Stimulated activated naive B cell treated with anti-CD40 and anti-IgM and Interleukin-4, amounts not matched to agents 10 μg/mL and 1 μg/mL and 100 μg/mL, for 72 hours (primary cell): ENCODE data around the gene CLCN4.

Experiments
- ATAC-seq, 2 donors: fragments of 150-1000 bp; cut with Tn5 transposase; replicated peaks; 2 replicates each; pipeline ENCODE4 v1.10.0; 2021; ENCODE audit warnings: moderate library complexity in 1 of 2
- DNase-seq: peaks from one replicate; pipeline ENCODE4 v3.0.0; 2021
- H3K27ac Mint-ChIP-seq: one replicate; pipeline ENCODE4 v1.8.0; 2022; ENCODE audit warnings: mild to moderate bottlenecking, mixed read lengths
- H3K27me3 Mint-ChIP-seq, 2 donors: one replicate each; pipeline ENCODE4 v1.8.0; 2022; ENCODE audit warnings: mixed read lengths in 2 of 2
- H3K36me3 Mint-ChIP-seq, 2 donors: one replicate each; pipeline ENCODE4 v1.8.0; 2022; ENCODE audit warnings: mixed read lengths in 2 of 2, mild to moderate bottlenecking in 1 of 2
- H3K4me1 Mint-ChIP-seq, 2 donors: one replicate each; pipeline ENCODE4 v1.8.0; 2022; ENCODE audit warnings: mixed read lengths in 2 of 2, mild to moderate bottlenecking in 1 of 2
- H3K4me3 Mint-ChIP-seq, 2 donors: one replicate each; pipeline ENCODE4 v1.8.0; 2022; ENCODE audit warnings: mild to moderate bottlenecking in 2 of 2, mixed read lengths in 2 of 2, moderate library complexity in 1 of 2
- H3K9me3 Mint-ChIP-seq, 2 donors: one replicate each; pipeline ENCODE4 v1.8.0; 2022; ENCODE audit warnings: mixed read lengths in 2 of 2, mild to moderate bottlenecking in 1 of 2

The CLCN4 gene

GRCh38 chrX:10165580-10166247, 8.9 kb downstream of the CLCN4 start:
- Mint-ChIP-seq H3K4me3 (peak overlapping the region; percentile 45 to 66), H3K27ac (peak overlapping the region; percentile 93), H3K27me3 (peaks cover 0 to 5% of the 10 kb centered on the region in 2 donors), H3K4me1 (peaks cover 37 to 77% of the 10 kb centered on the region in 2 donors), H3K36me3 (peaks cover 27 to 40% of the 10 kb centered on the region in 2 donors), H3K9me3 (no peaks in the 10 kb centered on the region)
- ATAC-seq (peak; percentile 73 to 74), DNase-seq (peak; percentile 40)

- Mint-ChIP-seq H3K4me1 (peaks cover 36 to 77% of the 10 kb centered on the region in 2 donors), H3K27ac (peak overlapping the region; percentile 93), H3K36me3 (peaks cover 22 to 36% of the 10 kb centered on the region in 2 donors), H3K4me3 (peak overlapping the region in 1 of 2 donors; percentile 30), H3K27me3 (no peaks in the 10 kb centered on the region), H3K9me3 (no peaks in the 10 kb centered on the region)
- no peak for DNase-seq
- ATAC-seq = peak; percentile 28 to 32
Measured at GRCh38 chrX:10166248-10166716, 9.5 kb downstream of the CLCN4 start.

GRCh38 chrX:10166731-10167151, 10.0 kb downstream of the CLCN4 start:
- ATAC-seq = peak; percentile 17 to 23
- DNase-seq = no peak
- Mint-ChIP-seq H3K4me1 (peaks cover 40 to 78% of the 10 kb centered on the region in 2 donors), H3K9me3 (no peaks in the 10 kb centered on the region), H3K36me3 (peaks cover 23 to 37% of the 10 kb centered on the region in 2 donors), H3K27me3 (no peaks in the 10 kb centered on the region), H3K4me3 (no peak overlapping the region), H3K27ac (peak overlapping the region; percentile 93)

- Mint-ChIP-seq H3K4me1 (peaks cover 45 to 75% of the 10 kb centered on the region in 2 donors), H3K9me3 (no peaks in the 10 kb centered on the region), H3K4me3 (no peak overlapping the region), H3K27me3 (peaks cover 0 to 4% of the 10 kb centered on the region in 2 donors), H3K36me3 (peaks cover 18 to 36% of the 10 kb centered on the region in 2 donors), H3K27ac (peak overlapping the region; percentile 93)
- ATAC-seq (peak; percentile 19 to 41), DNase-seq (no peak)
Measured at GRCh38 chrX:10167573-10167972, 10.8 kb downstream of the CLCN4 start.

GRCh38 chrX:10168226-10168625, 11.5 kb downstream of the CLCN4 start:
- Mint-ChIP-seq H3K4me3 (no peak overlapping the region), H3K9me3 (no peaks in the 10 kb centered on the region)

GRCh38 chrX:10169175-10169574, 12.4 kb downstream of the CLCN4 start:
- Mint-ChIP-seq H3K4me3 (no peak overlapping the region), H3K27me3 (peaks cover 0 to 8% of the 10 kb centered on the region in 2 donors), H3K27ac (no peak overlapping the region), H3K36me3 (peaks cover 23 to 39% of the 10 kb centered on the region in 2 donors), H3K9me3 (no peaks in the 10 kb centered on the region), H3K4me1 (peaks cover 40 to 74% of the 10 kb centered on the region in 2 donors)
- ATAC-seq (no peak), DNase-seq (no peak)

More at GRCh38 chrX:10168226-10168625, 11.5 kb downstream of the CLCN4 start:
- no peak for ATAC-seq
- peaks cover 21 to 36% of the 10 kb centered on the region in 2 donors for H3K36me3 Mint-ChIP-seq
- peaks cover 0 to 5% of the 10 kb centered on the region in 2 donors for H3K27me3 Mint-ChIP-seq
- no peak for DNase-seq
- peaks cover 43 to 75% of the 10 kb centered on the region in 2 donors for H3K4me1 Mint-ChIP-seq
- no peak overlapping the region for H3K27ac Mint-ChIP-seq

GRCh38 chrX:10171249-10171648, 14.5 kb downstream of the CLCN4 start:
- DNase-seq (no peak), ATAC-seq (peak; percentile 20 to 56)
- Mint-ChIP-seq H3K27me3 (peaks cover 0 to 8% of the 10 kb centered on the region in 2 donors), H3K4me3 (peak overlapping the region in 1 of 2 donors; percentile 20), H3K9me3 (no peaks in the 10 kb centered on the region), H3K4me1 (peaks cover 31 to 70% of the 10 kb centered on the region in 2 donors), H3K36me3 (peaks cover 18 to 24% of the 10 kb centered on the region in 2 donors), H3K27ac (no peak overlapping the region)

GRCh38 chrX:10172877-10173276, 16.1 kb downstream of the CLCN4 start:
- peaks cover 0 to 12% of the 10 kb centered on the region in 2 donors for H3K27me3 Mint-ChIP-seq
- no peak overlapping the region for H3K27ac Mint-ChIP-seq
- H3K4me3 Mint-ChIP-seq = no peak overlapping the region
- H3K36me3 Mint-ChIP-seq = peaks cover 22 to 29% of the 10 kb centered on the region in 2 donors
- no peaks in the 10 kb centered on the region for H3K9me3 Mint-ChIP-seq
- DNase-seq (no peak), ATAC-seq (no peak)
- H3K4me1 Mint-ChIP-seq = peaks cover 28 to 67% of the 10 kb centered on the region in 2 donors

GRCh38 chrX:10173331-10173900, 16.6 kb downstream of the CLCN4 start:
- Mint-ChIP-seq H3K9me3 (no peaks in the 10 kb centered on the region), H3K27ac (peak overlapping the region; percentile 75), H3K4me1 (peaks cover 28 to 64% of the 10 kb centered on the region in 2 donors), H3K36me3 (peaks cover 22 to 29% of the 10 kb centered on the region in 2 donors), H3K4me3 (no peak overlapping the region), H3K27me3 (peaks cover 0 to 12% of the 10 kb centered on the region in 2 donors)
- ATAC-seq = no peak
- DNase-seq = no peak

- H3K4me1 Mint-ChIP-seq = peaks cover 27 to 59% of the 10 kb centered on the region in 2 donors
- no peak for DNase-seq
- H3K9me3 Mint-ChIP-seq = no peaks in the 10 kb centered on the region
- no peak overlapping the region for H3K27ac Mint-ChIP-seq
- peaks cover 0 to 12% of the 10 kb centered on the region in 2 donors for H3K27me3 Mint-ChIP-seq
- H3K36me3 Mint-ChIP-seq = peaks cover 20 to 25% of the 10 kb centered on the region in 2 donors
- ATAC-seq = no peak
- no peak overlapping the region for H3K4me3 Mint-ChIP-seq
Measured at GRCh38 chrX:10174051-10174450, 17.3 kb downstream of the CLCN4 start.

GRCh38 chrX:10174810-10175209, 18.0 kb downstream of the CLCN4 start:
- no peak for ATAC-seq
- DNase-seq = no peak
- no peak overlapping the region for H3K4me3 Mint-ChIP-seq

GRCh38 chrX:10175319-10175871, 18.6 kb downstream of the CLCN4 start:
- Mint-ChIP-seq H3K36me3 (peaks cover 24 to 27% of the 10 kb centered on the region in 2 donors), H3K4me1 (peaks cover 27 to 61% of the 10 kb centered on the region in 2 donors), H3K27me3 (peaks cover 0 to 12% of the 10 kb centered on the region in 2 donors), H3K27ac (peak overlapping the region; percentile 10), H3K4me3 (peak overlapping the region in 1 of 2 donors; percentile 20), H3K9me3 (no peaks in the 10 kb centered on the region)
- ATAC-seq = no peak
- DNase-seq = no peak

More at GRCh38 chrX:10174810-10175209, 18.0 kb downstream of the CLCN4 start:
- peak overlapping the region; percentile 10 for H3K27ac Mint-ChIP-seq
- H3K27me3 Mint-ChIP-seq = peaks cover 0 to 12% of the 10 kb centered on the region in 2 donors
- H3K4me1 Mint-ChIP-seq = peaks cover 27 to 58% of the 10 kb centered on the region in 2 donors
- peaks cover 22 to 26% of the 10 kb centered on the region in 2 donors for H3K36me3 Mint-ChIP-seq
- H3K9me3 Mint-ChIP-seq = no peaks in the 10 kb centered on the region

- no peaks in the 10 kb centered on the region for H3K9me3 Mint-ChIP-seq
- peak overlapping the region; percentile 20 to 37 for H3K4me3 Mint-ChIP-seq
- peaks cover 24% of the 10 kb centered on the region in 2 donors for H3K36me3 Mint-ChIP-seq
- H3K27ac Mint-ChIP-seq = peak overlapping the region; percentile 39
- peaks cover 0 to 12% of the 10 kb centered on the region in 2 donors for H3K27me3 Mint-ChIP-seq
- ATAC-seq (peak; percentile 61 to 66), DNase-seq (no peak)
- peaks cover 24 to 56% of the 10 kb centered on the region in 2 donors for H3K4me1 Mint-ChIP-seq
Measured at GRCh38 chrX:10176121-10177003, 19.6 kb downstream of the CLCN4 start.
